ENCODE data around the gene FAM222A. TPM values are rescaled to one million over a fixed set of nuclear protein-coding genes. Genes with fewer than 3 reads are reported as not detected.
A peak's percentile ranks its signal among the peaks of the same experiment; 100 is the strongest.

FAM222A gene
- total and polyA plus RNA-seq, 2 of the 4 experiments (the other 2 are of a cell fraction) = under 0.01 to 0.32 TPM

- peaks cover 4% of the 10 kb centered on the region; the same call in 1 of the 2 replicates for H3K36me3 ChIP-seq (ENCODE audit: control insufficient read depth, insufficient read depth, low read length)
- TF ChIP-seq CEBPB (IDR thresholded peaks at IDR 0.05; ENCODE audit: low read depth, low read length) (peak; percentile 72), USF2 (IDR thresholded peaks at IDR 0.05; ENCODE audit: low read depth, low read length) (no peak)
- dilution Hi-C loops (cut with HindIII; ENCODE audit: low sequenced_read_pairs, unreplicated experiment) = no loop called here
Measured at GRCh38 chr12:109795023-109795422, 81.4 kb downstream of the FAM222A start.

More at GRCh38 chr12:109795023-109795422, 81.4 kb downstream of the FAM222A start:
- Histone ChIP-seq H2AFZ (replicated peaks; ENCODE audit: low read length, poor library complexity) (no peak overlapping the region), H2AK9ac (replicated peaks; ENCODE audit: low read depth, low read length, poor library complexity) (no peak overlapping the region), H3K56ac (ENCODE audit: extremely low read depth, insufficient read depth, low read length) (no peak overlapping the region), H2BK5ac (ENCODE audit: low read depth, low read length, poor library complexity, severe bottlenecking) (no peak overlapping the region), H3K23ac (ENCODE audit: low read depth, low read length) (no peak overlapping the region), H4K91ac (ENCODE audit: insufficient read depth, low read depth, low read length) (no peak overlapping the region), H3K4ac (ENCODE audit: low read depth, low read length) (no peak overlapping the region), H3K4me2 (ENCODE audit: low read depth, low read length) (no peak overlapping the region), H3K9ac (ENCODE audit: low read depth, low read length) (no peak overlapping the region), H3K4me1 (ENCODE audit: control insufficient read depth, insufficient read depth, low read length) (no peaks in the 10 kb centered on the region), H4K5ac (ENCODE audit: low read depth, low read length) (no peak overlapping the region), H3K9me3 (ENCODE audit: control insufficient read depth, insufficient read depth, low read length) (no peaks in the 10 kb centered on the region), H3K14ac (replicated peaks; ENCODE audit: low read depth, low read length) (no peak overlapping the region), H4K8ac (ENCODE audit: low read depth in 2 of 2, low read length in 2 of 2) (no peak overlapping the region), H3K27me3 (ENCODE audit: control insufficient read depth, insufficient read depth, low read length) (no peaks in the 10 kb centered on the region), H3K79me1 (ENCODE audit: low read depth in 1 of 2, low read length in 2 of 2) (no peaks in the 10 kb centered on the region), H3K9me1 (ENCODE audit: insufficient read depth, low read length) (no peaks in the 10 kb centered on the region), H3K18ac (ENCODE audit: low read depth, low read length) (no peak overlapping the region), H3K4me3 (ENCODE audit: insufficient read depth, low read depth, low read length) (no peak overlapping the region), H3K27ac (ENCODE audit: insufficient read depth, low read length) (no peak overlapping the region), H2BK20ac (ENCODE audit: low read depth, low read length) (no peak overlapping the region), H2BK15ac (ENCODE audit: low read depth, low read length) (no peak overlapping the region), H4K20me1 (ENCODE audit: insufficient read depth, low read length) (no peaks in the 10 kb centered on the region), H2BK120ac (ENCODE audit: low read depth, low read length) (no peak overlapping the region), H2AK5ac (ENCODE audit: low read depth, low read length) (no peak overlapping the region)
- ChIA-PET POLR2A (ENCODE audit: unreplicated experiment) (no interaction called here), CTCF (interaction anchor here (0.6 to 0.9 kb wide), 2 partner anchors 50 to 281 kb away, joined by 3 read pairs; no protein-coding TSS in a partner anchor)
- DNase-seq (peak; percentile 66), ATAC-seq (ENCODE audit: low read depth) (peak; percentile 46)
- no TSS peak for BruUV-seq (replicated peaks)
- in situ Hi-C loops (cut with MboI; ENCODE audit: low sequenced_read_pairs) (no loop called here), intact Hi-C loops (cut with micrococcal nuclease) (no loop called here)
- WGBS, 2 experiments (ENCODE audit: extremely low coverage in 2 of 2, insufficient read length in 1 of 2) = 0% methylated on average over 1 of the region's 2 CpGs; no CpG with 5 or more reads in 1 of the 2 experiments
